ENCODE data around the gene MAP3K13. TPM values are rescaled to one million over a fixed set of nuclear protein-coding genes. Genes with fewer than 3 reads are reported as not detected.

MAP3K13 gene
- total RNA-seq, 1 experiment from 2014 or later, result 9.1 TPM

DNA sequence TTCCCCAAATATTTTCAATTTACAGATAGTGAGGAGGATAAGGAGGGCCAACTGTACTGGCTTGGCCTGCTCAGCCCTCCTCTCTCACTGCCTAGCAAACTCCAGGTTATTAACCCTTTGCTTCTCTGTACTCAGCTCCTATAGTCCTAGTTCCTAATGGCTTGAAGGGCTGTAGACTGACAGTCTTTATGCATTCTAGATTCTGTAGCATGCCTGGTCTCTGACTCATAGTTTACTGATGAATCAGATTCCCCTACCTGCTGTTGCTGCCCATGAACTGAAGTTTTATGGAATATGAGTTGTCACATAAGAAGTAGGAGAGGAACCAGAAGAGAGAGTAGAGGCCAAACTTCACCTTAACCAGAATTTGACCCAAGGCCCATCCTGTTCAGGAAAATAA, 27.1 kb upstream of the MAP3K13 start (continued):
- TF ChIP-seq, protein P1, sequence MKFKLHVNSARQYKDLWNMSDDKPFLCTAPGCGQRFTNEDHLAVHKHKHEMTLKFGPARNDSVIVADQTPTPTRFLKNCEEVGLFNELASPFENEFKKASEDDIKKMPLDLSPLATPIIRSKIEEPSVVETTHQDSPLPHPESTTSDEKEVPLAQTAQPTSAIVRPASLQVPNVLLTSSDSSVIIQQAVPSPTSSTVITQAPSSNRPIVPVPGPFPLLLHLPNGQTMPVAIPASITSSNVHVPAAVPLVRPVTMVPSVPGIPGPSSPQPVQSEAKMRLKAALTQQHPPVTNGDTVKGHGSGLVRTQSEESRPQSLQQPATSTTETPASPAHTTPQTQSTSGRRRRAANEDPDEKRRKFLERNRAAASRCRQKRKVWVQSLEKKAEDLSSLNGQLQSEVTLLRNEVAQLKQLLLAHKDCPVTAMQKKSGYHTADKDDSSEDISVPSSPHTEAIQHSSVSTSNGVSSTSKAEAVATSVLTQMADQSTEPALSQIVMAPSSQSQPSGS (CRISPR knock-in tag; IDR thresholded peaks at IDR 0.05; ENCODE audit: borderline replicate concordance, low read depth), result no peak
- TF ChIP-seq ETV6 (CRISPR knock-in tag; IDR thresholded peaks at IDR 0.05), result no peak

DNA sequence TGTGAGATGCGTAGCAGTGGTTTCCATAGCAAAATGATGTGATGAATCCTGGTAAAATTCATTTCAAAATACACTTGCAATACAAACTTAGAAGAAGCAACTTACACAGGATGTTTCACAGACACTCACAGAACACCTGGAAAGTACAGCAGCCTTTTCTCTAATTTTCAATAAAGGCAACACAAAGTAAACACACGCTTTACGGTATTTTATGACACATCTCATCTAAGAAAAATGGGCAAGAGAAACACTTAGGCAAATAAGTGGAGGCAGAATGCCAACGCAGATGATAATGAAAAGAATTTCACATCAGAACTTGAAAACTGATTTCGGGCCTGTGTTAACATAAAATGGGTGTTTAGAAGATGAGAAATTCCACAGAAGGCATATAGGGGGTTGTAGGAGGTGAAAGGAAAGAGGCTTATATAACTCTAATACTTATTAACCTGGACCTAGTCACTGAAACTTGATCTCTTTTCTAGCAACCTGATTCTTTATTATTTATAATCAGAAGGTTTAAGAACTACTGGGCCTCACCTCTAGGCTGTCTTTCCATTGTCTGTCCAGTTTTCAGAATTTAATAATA, 25.6 kb upstream of the MAP3K13 start:
- H3K27me3 Mint-ChIP-seq (ENCODE audit: low read depth), result no peaks in the 10 kb centered on the region; the same call in 1 of the 2 replicates
- H3K4me1 Mint-ChIP-seq, result no peaks in the 10 kb centered on the region
- TF ChIP-seq JAZF1 (CRISPR knock-in tag; IDR thresholded peaks at IDR 0.05), result no peak
- TF ChIP-seq, protein P2, sequence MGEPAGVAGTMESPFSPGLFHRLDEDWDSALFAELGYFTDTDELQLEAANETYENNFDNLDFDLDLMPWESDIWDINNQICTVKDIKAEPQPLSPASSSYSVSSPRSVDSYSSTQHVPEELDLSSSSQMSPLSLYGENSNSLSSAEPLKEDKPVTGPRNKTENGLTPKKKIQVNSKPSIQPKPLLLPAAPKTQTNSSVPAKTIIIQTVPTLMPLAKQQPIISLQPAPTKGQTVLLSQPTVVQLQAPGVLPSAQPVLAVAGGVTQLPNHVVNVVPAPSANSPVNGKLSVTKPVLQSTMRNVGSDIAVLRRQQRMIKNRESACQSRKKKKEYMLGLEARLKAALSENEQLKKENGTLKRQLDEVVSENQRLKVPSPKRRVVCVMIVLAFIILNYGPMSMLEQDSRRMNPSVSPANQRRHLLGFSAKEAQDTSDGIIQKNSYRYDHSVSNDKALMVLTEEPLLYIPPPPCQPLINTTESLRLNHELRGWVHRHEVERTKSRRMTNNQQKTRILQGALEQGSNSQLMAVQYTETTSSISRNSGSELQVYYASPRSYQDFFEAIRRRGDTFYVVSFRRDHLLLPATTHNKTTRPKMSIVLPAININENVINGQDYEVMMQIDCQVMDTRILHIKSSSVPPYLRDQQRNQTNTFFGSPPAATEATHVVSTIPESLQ (CRISPR knock-in tag; IDR thresholded peaks at IDR 0.05), result no peak
- TF ChIP-seq CREM (CRISPR knock-in tag; IDR thresholded peaks at IDR 0.05), result no peak
- no peak for TF ChIP-seq ZNF121 (CRISPR knock-in tag; IDR thresholded peaks at IDR 0.05)
- no peak for TF ChIP-seq ZNF423 (CRISPR knock-in tag; IDR thresholded peaks at IDR 0.05)
- H3K27ac Mint-ChIP-seq, result no peak overlapping the region
- no peaks in the 10 kb centered on the region for H3K36me3 Mint-ChIP-seq
- ATAC-seq (no peak), DNase-seq (ENCODE audit: low spot score) (no peak)
- POLR2A ChIA-PET, result no interaction called here
- no peaks in the 10 kb centered on the region for H3K9me3 Mint-ChIP-seq
- CTCF ChIA-PET, result no interaction called here
- H3K4me3 Mint-ChIP-seq, result no peak overlapping the region

DNA sequence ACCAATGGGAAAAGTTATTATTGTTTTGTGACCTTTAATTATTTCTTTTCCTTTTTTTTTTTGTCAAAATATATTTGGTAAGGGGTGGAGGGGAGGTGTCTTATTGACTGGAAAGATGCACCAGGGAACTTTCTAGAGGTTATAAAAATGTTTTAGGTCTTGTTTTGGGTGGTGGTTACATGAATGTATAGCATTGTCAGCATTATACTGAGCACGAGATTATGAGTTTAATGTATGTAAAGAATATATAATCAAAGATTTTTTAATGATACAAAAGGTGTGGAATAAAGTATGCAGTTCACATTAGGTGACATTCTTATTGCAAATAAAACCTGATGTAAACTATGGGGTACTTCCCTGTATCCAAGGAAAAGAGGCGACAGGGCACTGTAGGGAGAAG, 23.0 kb upstream of the MAP3K13 start:
- Mint-ChIP-seq H3K9me3 (peaks cover under 1% of the 10 kb centered on the region), H3K4me3 (no peak overlapping the region), H3K36me3 (no peaks in the 10 kb centered on the region), H3K27me3 (ENCODE audit: low read depth) (peaks cover 3% of the 10 kb centered on the region; the same call in 1 of the 2 replicates), H3K4me1 (no peaks in the 10 kb centered on the region), H3K27ac (no peak overlapping the region)
- no peak for TF ChIP-seq NFYB (CRISPR knock-in tag; conservative IDR thresholded peaks at IDR 0.05; ENCODE audit: low read depth)
- TF ChIP-seq TEAD1 (CRISPR knock-in tag; IDR thresholded peaks at IDR 0.05), result no peak
- TF ChIP-seq, protein P3, sequence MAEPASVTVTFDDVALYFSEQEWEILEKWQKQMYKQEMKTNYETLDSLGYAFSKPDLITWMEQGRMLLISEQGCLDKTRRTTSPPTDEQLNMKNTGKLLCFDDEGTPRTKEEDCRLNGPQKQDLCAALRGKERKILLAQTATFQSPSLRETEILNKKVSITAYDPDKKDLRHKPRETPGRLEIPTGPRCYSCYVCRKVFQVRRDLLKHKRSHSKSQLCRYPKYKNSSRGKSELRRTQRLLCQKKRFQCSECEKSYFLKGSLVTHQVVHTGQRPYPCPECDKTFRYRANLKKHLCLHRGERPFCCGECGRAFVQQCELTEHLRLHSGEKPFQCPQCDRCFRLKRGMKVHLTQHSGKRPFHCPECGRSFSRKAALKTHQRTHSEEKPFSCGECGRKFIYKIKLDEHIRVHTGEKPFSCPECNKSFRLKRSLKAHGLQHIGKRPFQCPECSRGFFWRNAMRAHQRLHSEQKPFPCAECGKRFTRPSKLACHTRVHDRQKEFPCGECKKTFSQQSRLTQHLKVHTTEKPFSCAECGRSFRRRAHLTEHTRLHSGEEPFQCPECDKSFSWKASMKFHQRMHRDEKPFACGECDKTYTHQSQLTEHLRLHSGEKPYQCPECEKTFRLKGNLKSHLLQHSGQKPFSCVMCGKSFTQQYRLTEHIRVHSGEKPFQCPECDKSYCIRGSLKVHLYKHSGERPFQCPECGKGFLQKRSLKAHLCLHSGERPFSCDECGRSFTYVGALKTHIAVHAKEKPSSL (CRISPR knock-in tag; conservative IDR thresholded peaks at IDR 0.05), result no peak
- TF ChIP-seq NR2C2 (CRISPR knock-in tag; IDR thresholded peaks at IDR 0.05), result no peak
- no peak for TF ChIP-seq MXD4 (CRISPR knock-in tag; IDR thresholded peaks at IDR 0.05; ENCODE audit: borderline replicate concordance)
- no peak for TF ChIP-seq CREM (CRISPR knock-in tag; IDR thresholded peaks at IDR 0.05)
- TF ChIP-seq CBFB (CRISPR knock-in tag; IDR thresholded peaks at IDR 0.05; ENCODE audit: low read depth), result no peak
- no peak for TF ChIP-seq TEAD4 (CRISPR knock-in tag; IDR thresholded peaks at IDR 0.05)
- no peak for TF ChIP-seq ETV6 (CRISPR knock-in tag; IDR thresholded peaks at IDR 0.05)
- TF ChIP-seq, protein P4, sequence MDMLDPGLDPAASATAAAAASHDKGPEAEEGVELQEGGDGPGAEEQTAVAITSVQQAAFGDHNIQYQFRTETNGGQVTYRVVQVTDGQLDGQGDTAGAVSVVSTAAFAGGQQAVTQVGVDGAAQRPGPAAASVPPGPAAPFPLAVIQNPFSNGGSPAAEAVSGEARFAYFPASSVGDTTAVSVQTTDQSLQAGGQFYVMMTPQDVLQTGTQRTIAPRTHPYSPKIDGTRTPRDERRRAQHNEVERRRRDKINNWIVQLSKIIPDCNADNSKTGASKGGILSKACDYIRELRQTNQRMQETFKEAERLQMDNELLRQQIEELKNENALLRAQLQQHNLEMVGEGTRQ (CRISPR knock-in tag; IDR thresholded peaks at IDR 0.05), result no peak
- TF ChIP-seq TCF7 (CRISPR knock-in tag; IDR thresholded peaks at IDR 0.05; ENCODE audit: low read depth), result no peak
- no peak for TF ChIP-seq EMX1 (CRISPR knock-in tag; IDR thresholded peaks at IDR 0.05)
- TF ChIP-seq IRF2 (CRISPR knock-in tag; IDR thresholded peaks at IDR 0.05; ENCODE audit: borderline replicate concordance, low read depth), result no peak
- TF ChIP-seq NR1H2 (CRISPR knock-in tag; IDR thresholded peaks at IDR 0.05), result no peak
- TF ChIP-seq ZBTB21 (CRISPR knock-in tag; IDR thresholded peaks at IDR 0.05; ENCODE audit: borderline replicate concordance), result no peak
- TF ChIP-seq ZNF396 (CRISPR knock-in tag; IDR thresholded peaks at IDR 0.05; ENCODE audit: borderline replicate concordance), result no peak
- ChIA-PET CTCF (no interaction called here), POLR2A (no interaction called here)
- DNase-seq (ENCODE audit: low spot score), result no peak
- ATAC-seq, result no peak

Data from WTC11 (cell line).